Chondrocyte (in vitro differentiated cells): ENCODE data around the gene CDK5RAP3. TPM values are rescaled to one million over a fixed set of nuclear protein-coding genes. Genes with fewer than 3 reads are reported as not detected.

Experiments used
- DNase-seq: peaks from one replicate; pipeline ENCODE4 v3.0.0; 2021; ENCODE audit warnings: mixed read lengths, low spot score
- H3K27ac Mint-ChIP-seq: one replicate; pipeline ENCODE4 v1.8.0; 2021; ENCODE audit warnings: mild to moderate bottlenecking, moderate library complexity, mixed read lengths; ENCODE audit not compliant: unreplicated experiment
- H3K27me3 Mint-ChIP-seq: 2 replicates; pipeline ENCODE4 v1.8.0; 2021; ENCODE audit warnings: low read depth, mixed read lengths
- H3K36me3 Mint-ChIP-seq: 2 replicates; pipeline ENCODE4 v1.8.0; 2021; ENCODE audit warnings: low read depth, mixed read lengths
- H3K4me1 Mint-ChIP-seq: 2 replicates; pipeline ENCODE4 v1.8.0; 2021; ENCODE audit warnings: low read depth, mild to moderate bottlenecking, mixed read lengths
- H3K4me3 Mint-ChIP-seq: one replicate; pipeline ENCODE4 v1.8.0; 2021; ENCODE audit warnings: mild to moderate bottlenecking, moderate library complexity, mixed read lengths; ENCODE audit not compliant: unreplicated experiment
- H3K9me3 Mint-ChIP-seq: 2 replicates; pipeline ENCODE4 v1.8.0; 2021; ENCODE audit warnings: low read depth, mixed read lengths
- total RNA-seq: library from RNA; stranded (reverse); gene quantifications from 3 replicates; pipeline ENCODE4 v1.2.1, GENCODE V29; 2021
- TF ChIP-seq, protein P1 (sequence below): fragments of 200-600 bp; sonication (generic); IDR thresholded peaks from 2 replicates; pipeline ENCODE4 v1.5.0; 2021; ENCODE audit warnings: antibody characterized with exemption, mild to moderate bottlenecking, moderate library complexity

Gene CDK5RAP3
- total RNA-seq, 1 donor from 2014 or later, result 99.2 TPM

DNA sequence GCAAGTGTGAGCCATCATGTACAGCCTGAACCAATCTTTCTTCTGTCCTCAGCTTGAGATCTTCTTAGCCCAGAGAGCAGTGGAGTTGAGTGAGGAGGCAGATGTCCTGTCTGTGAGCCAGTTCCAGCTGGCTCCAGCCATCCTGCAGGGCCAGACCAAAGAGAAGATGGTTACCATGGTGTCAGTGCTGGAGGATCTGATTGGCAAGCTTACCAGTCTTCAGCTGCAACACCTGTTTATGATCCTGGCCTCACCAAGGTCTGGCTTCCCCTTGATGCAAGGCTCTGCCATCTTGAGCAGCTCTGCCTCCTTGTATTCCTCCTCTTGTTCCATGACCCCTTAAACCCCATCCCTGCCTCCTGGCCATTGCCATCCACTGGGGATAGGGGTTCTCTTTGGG is 9.6 kb downstream of the CDK5RAP3 start:
- Mint-ChIP-seq H3K27ac (no peak overlapping the region), H3K36me3 (peaks cover 27% of the 10 kb centered on the region), H3K27me3 (no peaks in the 10 kb centered on the region), H3K4me3 (no peak overlapping the region), H3K4me1 (no peaks in the 10 kb centered on the region), H3K9me3 (no peaks in the 10 kb centered on the region)
- DNase-seq, result no peak
- TF ChIP-seq, protein P1, sequence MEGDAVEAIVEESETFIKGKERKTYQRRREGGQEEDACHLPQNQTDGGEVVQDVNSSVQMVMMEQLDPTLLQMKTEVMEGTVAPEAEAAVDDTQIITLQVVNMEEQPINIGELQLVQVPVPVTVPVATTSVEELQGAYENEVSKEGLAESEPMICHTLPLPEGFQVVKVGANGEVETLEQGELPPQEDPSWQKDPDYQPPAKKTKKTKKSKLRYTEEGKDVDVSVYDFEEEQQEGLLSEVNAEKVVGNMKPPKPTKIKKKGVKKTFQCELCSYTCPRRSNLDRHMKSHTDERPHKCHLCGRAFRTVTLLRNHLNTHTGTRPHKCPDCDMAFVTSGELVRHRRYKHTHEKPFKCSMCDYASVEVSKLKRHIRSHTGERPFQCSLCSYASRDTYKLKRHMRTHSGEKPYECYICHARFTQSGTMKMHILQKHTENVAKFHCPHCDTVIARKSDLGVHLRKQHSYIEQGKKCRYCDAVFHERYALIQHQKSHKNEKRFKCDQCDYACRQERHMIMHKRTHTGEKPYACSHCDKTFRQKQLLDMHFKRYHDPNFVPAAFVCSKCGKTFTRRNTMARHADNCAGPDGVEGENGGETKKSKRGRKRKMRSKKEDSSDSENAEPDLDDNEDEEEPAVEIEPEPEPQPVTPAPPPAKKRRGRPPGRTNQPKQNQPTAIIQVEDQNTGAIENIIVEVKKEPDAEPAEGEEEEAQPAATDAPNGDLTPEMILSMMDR, result no peak

DNA sequence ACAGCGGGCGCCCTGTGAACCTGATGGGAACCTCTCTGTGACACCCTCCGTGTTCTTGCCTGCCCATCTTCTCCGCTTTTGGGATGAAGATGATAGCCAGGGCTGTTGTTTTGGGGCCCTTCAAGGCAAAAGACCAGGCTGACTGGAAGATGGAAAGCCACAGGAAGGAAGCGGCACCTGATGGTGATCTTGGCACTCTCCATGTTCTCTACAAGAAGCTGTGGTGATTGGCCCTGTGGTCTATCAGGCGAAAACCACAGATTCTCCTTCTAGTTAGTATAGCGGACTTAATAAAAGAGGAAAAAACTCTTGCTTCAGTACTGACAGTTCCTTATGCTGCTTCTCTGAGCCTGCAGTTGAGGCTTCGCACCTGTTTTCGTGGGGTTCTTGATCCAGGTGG is 10.5 kb downstream of the CDK5RAP3 start:
- no peaks in the 10 kb centered on the region for H3K4me1 Mint-ChIP-seq
- H3K36me3 Mint-ChIP-seq, result peaks cover 23% of the 10 kb centered on the region
- H3K27ac Mint-ChIP-seq, result no peak overlapping the region
- TF ChIP-seq, protein P1, result no peak
- H3K27me3 Mint-ChIP-seq, result no peaks in the 10 kb centered on the region
- H3K4me3 Mint-ChIP-seq, result no peak overlapping the region
- H3K9me3 Mint-ChIP-seq, result no peaks in the 10 kb centered on the region
- no peak for DNase-seq

DNA sequence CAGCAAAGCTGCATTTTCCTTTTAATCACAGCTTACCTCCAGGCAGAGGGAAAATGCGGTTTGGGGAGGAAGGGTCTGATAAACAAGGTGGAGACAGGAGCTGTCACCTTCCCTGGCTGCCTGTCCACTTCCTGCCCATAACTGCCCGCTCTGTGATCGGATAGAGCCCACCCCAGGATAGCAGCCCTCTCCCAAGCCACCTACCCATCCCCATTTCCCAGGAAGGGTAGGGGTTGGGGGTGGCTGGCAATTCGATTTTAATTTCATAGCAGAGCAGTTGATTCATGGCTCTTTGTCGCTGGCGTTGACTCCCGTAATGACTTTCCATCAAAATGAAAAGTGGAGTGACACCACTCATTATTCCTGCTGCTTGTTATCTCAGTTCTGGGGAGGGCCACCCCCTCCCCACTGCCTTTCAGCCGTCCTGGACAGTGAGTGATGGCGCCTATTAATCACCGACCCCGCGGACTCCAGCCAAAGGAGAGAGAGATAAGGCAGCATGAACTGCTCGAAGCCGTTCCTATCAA is 11.2 kb downstream of the CDK5RAP3 start:
- Mint-ChIP-seq H3K4me1 (peaks cover 5% of the 10 kb centered on the region), H3K9me3 (no peaks in the 10 kb centered on the region), H3K36me3 (peaks cover 19% of the 10 kb centered on the region), H3K4me3 (no peak overlapping the region), H3K27ac (no peak overlapping the region), H3K27me3 (no peaks in the 10 kb centered on the region)
- TF ChIP-seq, protein P1, result no peak
- DNase-seq, result no peak

DNA sequence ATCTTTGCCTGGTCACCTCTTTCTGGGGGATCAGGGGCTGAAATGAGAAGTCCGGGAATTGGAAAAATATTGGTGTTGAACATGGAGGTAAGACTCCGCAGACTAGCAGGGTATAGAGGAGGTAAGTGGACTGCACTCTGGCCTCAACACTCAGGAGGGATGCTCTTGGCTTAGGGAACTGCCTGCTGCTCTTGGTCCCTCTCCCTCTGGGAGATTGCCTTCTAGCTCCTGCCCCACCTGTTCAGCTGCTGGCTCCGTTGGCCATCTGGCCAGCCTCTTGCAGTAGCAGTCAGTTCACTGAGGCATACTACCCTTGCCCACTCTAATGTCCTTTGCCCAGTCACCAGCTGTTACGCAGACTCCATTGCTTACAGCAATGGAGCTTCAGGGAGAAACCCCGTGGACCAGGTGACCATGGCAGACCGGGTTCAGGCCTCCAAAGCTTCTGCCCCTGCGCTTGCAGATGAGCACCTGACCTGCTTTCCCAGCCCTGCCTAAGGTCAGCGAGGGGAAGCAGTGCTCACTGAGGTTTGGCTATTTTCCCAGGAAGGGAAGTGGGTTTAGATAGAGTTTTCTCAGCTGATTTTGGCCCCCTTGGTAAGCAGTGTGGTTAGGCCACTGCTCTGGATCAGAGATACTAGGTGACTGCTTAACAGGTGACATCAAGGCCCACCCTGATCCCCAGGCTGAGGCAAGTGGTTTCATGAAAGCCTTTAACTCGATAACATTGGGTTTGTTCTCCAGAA is 11.9 kb downstream of the CDK5RAP3 start:
- TF ChIP-seq, protein P1, result no peak
- Mint-ChIP-seq H3K36me3 (peaks cover 16% of the 10 kb centered on the region), H3K27me3 (no peaks in the 10 kb centered on the region), H3K9me3 (no peaks in the 10 kb centered on the region), H3K4me1 (peaks cover 11% of the 10 kb centered on the region), H3K27ac (no peak overlapping the region), H3K4me3 (no peak overlapping the region)
- DNase-seq, result no peak

DNA sequence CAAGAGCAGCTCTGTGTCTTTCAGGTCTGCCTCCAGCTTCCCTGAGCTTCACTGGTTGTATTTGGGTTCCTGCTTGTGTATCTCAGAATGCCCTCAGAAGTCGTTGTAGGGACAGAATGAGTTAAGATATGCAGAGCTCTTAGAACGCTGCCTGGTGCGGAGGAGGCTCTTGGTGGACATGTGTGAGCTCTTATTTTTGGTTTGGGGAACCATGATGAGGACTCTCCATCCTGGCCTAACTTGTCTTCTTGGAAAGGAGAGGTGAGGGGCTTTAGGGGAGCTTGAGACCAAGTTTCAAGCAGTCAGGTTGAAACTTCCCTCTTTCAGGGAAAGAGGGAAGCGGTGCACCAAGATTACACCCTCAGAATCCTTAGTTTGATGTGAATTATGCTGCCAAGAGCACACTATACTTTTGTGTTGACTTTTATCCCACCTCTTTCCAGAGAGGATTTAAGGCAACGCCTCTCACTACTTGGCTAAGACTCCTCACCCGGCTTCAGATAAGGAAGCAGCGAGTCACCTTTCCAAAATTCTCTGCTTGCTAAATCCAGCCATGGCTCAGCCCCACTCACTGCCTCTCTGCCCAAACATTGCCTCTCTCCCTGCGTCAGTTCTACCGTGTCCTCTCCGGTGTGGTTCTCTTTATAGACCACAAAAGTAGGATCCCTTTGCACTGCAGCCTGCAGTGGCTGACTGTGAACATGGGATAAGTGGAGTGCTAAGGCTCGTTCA is 12.7 kb downstream of the CDK5RAP3 start:
- H3K27me3 Mint-ChIP-seq, result no peaks in the 10 kb centered on the region
- no peaks in the 10 kb centered on the region for H3K9me3 Mint-ChIP-seq
- H3K4me3 Mint-ChIP-seq, result no peak overlapping the region
- H3K36me3 Mint-ChIP-seq, result peaks cover 15% of the 10 kb centered on the region
- TF ChIP-seq, protein P1, result no peak
- no peak for DNase-seq
- no peak overlapping the region for H3K27ac Mint-ChIP-seq
- H3K4me1 Mint-ChIP-seq, result peaks cover 12% of the 10 kb centered on the region
